WTC11 (cell line): ENCODE data around the gene TFEB. TPM values are rescaled to one million over a fixed set of nuclear protein-coding genes. Genes with fewer than 3 reads are reported as not detected.

ENCODE experiments used
- ATAC-seq: fragments of 200-7000 bp; cut with Tn5 transposase; 2 replicates; pipeline ENCODE4 v1.10.0; 2021; ENCODE audit warnings: mild to moderate bottlenecking, moderate library complexity
- CTCF ChIA-PET: fragments of 300-600 bp; sonication (Branson Sonifier 250); formaldehyde crosslinking; loops from one replicate; lab custom pipeline; 2021; ENCODE audit warnings: antibody characterized with exemption; lab: Charles Lee
- POLR2A ChIA-PET: fragments of 350-600 bp; sonication (Branson Sonifier 250); formaldehyde crosslinking; loops from one replicate; lab custom pipeline; 2021; ENCODE audit warnings: antibody characterized with exemption; lab: Charles Lee
- DNase-seq: peaks from one replicate; pipeline ENCODE4 v3.0.0; 2021; ENCODE audit warnings: low spot score
- H3K27ac Mint-ChIP-seq: 2 replicates; pipeline ENCODE4 v1.8.0; 2021; ENCODE audit warnings: mixed read lengths
- H3K27me3 Mint-ChIP-seq: 2 replicates; pipeline ENCODE4 v1.8.0; 2021; ENCODE audit warnings: low read depth, mild to moderate bottlenecking, moderate library complexity, mixed read lengths
- H3K36me3 Mint-ChIP-seq: 2 replicates; pipeline ENCODE4 v1.8.0; 2021; ENCODE audit warnings: mixed read lengths
- H3K4me1 Mint-ChIP-seq: 2 replicates; pipeline ENCODE4 v1.8.0; 2022; ENCODE audit warnings: mixed read lengths
- H3K4me3 Mint-ChIP-seq: 2 replicates; pipeline ENCODE4 v1.8.0; 2021; ENCODE audit warnings: mild to moderate bottlenecking, moderate library complexity, mixed read lengths
- H3K9me3 Mint-ChIP-seq: 2 replicates; pipeline ENCODE4 v1.8.0; 2021; ENCODE audit warnings: mixed read lengths
- E2F1 ChIP-seq: sonication (generic); formaldehyde crosslinking; IDR thresholded peaks from 2 replicates; pipeline ENCODE4 v1.8.0; 2022; ENCODE audit warnings: mild to moderate bottlenecking, missing genetic modification reagents
- FOXJ3 ChIP-seq: sonication (generic); formaldehyde crosslinking; IDR thresholded peaks from 2 replicates; pipeline ENCODE4 v1.9.0; 2021; ENCODE audit warnings: missing genetic modification reagents, mild to moderate bottlenecking, borderline replicate concordance
- JUN ChIP-seq: sonication (generic); formaldehyde crosslinking; IDR thresholded peaks from 2 replicates; pipeline ENCODE4 v1.8.0; 2023; ENCODE audit warnings: mild to moderate bottlenecking, missing genetic modification reagents
- MAX ChIP-seq: sonication (generic); formaldehyde crosslinking; IDR thresholded peaks from 2 replicates; pipeline ENCODE4 v1.8.0; 2022; ENCODE audit warnings: mild to moderate bottlenecking, missing genetic modification reagents
- NFATC4 ChIP-seq: fragments of 250-450 bp; sonication (Bioruptor Pico); IDR thresholded peaks from 2 replicates; pipeline ENCODE4 v1.9.0; 2021; ENCODE audit warnings: mild to moderate bottlenecking
- NFYB ChIP-seq: sonication (generic); formaldehyde crosslinking; conservative IDR thresholded peaks from 2 replicates; pipeline ENCODE4 v1.8.0; 2022; ENCODE audit warnings: low read depth, missing genetic modification reagents
- NR2C2 ChIP-seq: sonication (generic); formaldehyde crosslinking; IDR thresholded peaks from 2 replicates; pipeline ENCODE4 v1.8.0; 2022; ENCODE audit warnings: mild to moderate bottlenecking, missing genetic modification reagents
- STAT6 ChIP-seq: sonication (generic); formaldehyde crosslinking; conservative IDR thresholded peaks from 2 replicates; pipeline ENCODE4 v1.8.1; 2023; ENCODE audit warnings: mild to moderate bottlenecking, low read depth, missing genetic modification reagents, moderate library complexity
- TEAD4 ChIP-seq: sonication (generic); formaldehyde crosslinking; IDR thresholded peaks from 2 replicates; pipeline ENCODE4 v1.8.0; 2022; ENCODE audit warnings: mild to moderate bottlenecking, missing genetic modification reagents
- ZBTB21 ChIP-seq: sonication (generic); formaldehyde crosslinking; IDR thresholded peaks from 2 replicates; pipeline ENCODE4 v1.8.1; 2023; ENCODE audit warnings: mild to moderate bottlenecking, missing genetic modification reagents, borderline replicate concordance
- ZNF423 ChIP-seq: fragments of 250-450 bp; sonication (Bioruptor Pico); IDR thresholded peaks from 2 replicates; pipeline ENCODE4 v2.1.2; 2022; ENCODE audit warnings: mild to moderate bottlenecking, moderate library complexity
- ZNF425 ChIP-seq: fragments of 250-450 bp; sonication (Bioruptor Pico); conservative IDR thresholded peaks from 2 replicates; pipeline ENCODE4 v1.9.0; 2021; ENCODE audit warnings: mild to moderate bottlenecking
- total RNA-seq: library from RNA; stranded (reverse); gene quantifications from 3 replicates; pipeline ENCODE4 v1.2.3, GENCODE V29; 2021
- TF ChIP-seq, protein P1 (sequence below): sonication (generic); formaldehyde crosslinking; IDR thresholded peaks from 2 replicates; pipeline ENCODE4 v1.8.0; 2022; ENCODE audit warnings: mild to moderate bottlenecking, missing genetic modification reagents
- TF ChIP-seq, protein P2 (sequence below): sonication (generic); formaldehyde crosslinking; IDR thresholded peaks from 2 replicates; pipeline ENCODE4 v1.8.0; 2023; ENCODE audit warnings: mild to moderate bottlenecking, missing genetic modification reagents
- TF ChIP-seq, protein P3 (sequence below): sonication (generic); formaldehyde crosslinking; IDR thresholded peaks from 2 replicates; pipeline ENCODE4 v1.8.1; 2022; ENCODE audit warnings: low read depth, mild to moderate bottlenecking, moderate library complexity, missing genetic modification reagents, borderline replicate concordance

TFEB gene
- total RNA-seq, 1 experiment from 2014 or later: 3.9 TPM

DNA sequence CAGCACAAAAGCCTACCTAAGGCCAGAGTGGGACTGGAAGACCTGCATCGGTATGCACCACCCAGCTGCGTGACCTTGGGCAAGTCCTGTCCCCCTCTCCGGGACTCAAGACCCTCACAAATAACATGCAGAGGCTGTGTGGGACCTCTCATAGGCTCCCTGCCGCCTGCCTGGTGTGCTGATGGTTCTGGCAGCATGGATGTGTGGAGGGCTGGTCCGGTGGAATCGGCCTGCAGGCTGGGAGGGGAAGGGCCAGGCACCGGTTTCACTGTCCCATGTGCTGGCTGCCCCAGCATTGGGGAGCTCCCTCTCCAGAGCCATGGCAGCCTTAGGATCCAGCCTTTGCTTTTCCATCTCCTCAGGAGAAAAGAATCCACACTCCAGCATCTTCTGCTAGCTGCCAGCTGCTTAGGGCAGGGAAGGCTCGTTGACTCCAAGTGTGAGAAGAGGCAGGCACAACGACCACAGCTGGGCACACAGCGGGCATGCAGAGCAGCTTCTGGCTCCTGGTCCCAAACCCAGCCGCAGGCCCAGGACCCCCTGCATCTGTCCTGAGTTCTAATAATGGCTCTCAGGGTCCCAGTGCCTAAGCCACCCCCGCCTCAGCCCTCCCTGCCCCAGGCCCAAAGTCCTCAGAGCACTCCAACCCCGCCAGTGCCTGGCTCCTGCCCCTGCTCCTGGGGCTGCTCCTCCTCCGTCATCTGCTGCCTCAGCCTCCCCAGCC, 32.5 kb downstream of the TFEB start (continued):
- TF ChIP-seq E2F1 (CRISPR knock-in tag) (no peak), NFATC4 (CRISPR knock-in tag) (no peak), ZNF425 (no peak), FOXJ3 (CRISPR knock-in tag) (no peak), ZNF423 (no peak)

DNA sequence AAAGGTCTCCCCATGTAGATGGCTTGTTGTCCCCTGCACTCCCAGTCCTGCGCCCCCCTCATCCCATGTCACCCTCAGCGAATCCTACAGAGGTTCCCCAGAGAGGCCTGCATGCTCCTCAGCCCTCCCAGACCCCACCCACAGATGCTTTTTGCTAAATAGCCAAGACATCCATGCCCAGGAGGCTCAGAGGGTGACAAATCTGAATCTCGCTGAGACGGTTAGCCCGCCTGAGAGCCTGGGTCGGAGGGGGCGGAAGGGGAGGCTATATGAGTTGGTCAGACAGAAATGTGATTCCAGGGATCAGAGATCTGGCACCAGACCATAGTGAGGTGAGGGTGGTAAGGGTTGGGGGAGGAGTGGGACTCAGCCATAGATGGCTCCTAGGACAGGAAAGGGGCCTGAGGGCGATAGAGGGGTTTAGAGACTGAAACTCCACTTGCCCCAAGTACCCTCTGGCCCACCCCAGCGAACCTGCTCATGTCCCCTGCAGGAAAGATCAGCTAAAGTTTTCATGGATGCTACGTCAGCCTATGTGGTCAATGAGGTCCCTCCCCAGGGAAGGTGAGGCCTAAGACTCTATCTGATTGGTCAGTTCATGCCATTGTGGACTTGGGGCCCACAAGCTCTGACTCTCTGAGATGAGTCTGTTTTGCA, 33.2 kb downstream of the TFEB start:
- no peak overlapping the region for H3K27ac Mint-ChIP-seq
- no peaks in the 10 kb centered on the region for H3K27me3 Mint-ChIP-seq
- DNase-seq (no peak), ATAC-seq (no peak)
- CTCF ChIA-PET: interaction anchor here (0.6 to 2.2 kb wide), 2 partner anchors 14 to 390 kb away, joined by 3 to 11 read pairs; no protein-coding TSS in a partner anchor
- no peaks in the 10 kb centered on the region for H3K36me3 Mint-ChIP-seq
- TF ChIP-seq STAT6 (CRISPR knock-in tag): no peak
- no peak for TF ChIP-seq ZBTB21 (CRISPR knock-in tag)
- TF ChIP-seq, protein P1, sequence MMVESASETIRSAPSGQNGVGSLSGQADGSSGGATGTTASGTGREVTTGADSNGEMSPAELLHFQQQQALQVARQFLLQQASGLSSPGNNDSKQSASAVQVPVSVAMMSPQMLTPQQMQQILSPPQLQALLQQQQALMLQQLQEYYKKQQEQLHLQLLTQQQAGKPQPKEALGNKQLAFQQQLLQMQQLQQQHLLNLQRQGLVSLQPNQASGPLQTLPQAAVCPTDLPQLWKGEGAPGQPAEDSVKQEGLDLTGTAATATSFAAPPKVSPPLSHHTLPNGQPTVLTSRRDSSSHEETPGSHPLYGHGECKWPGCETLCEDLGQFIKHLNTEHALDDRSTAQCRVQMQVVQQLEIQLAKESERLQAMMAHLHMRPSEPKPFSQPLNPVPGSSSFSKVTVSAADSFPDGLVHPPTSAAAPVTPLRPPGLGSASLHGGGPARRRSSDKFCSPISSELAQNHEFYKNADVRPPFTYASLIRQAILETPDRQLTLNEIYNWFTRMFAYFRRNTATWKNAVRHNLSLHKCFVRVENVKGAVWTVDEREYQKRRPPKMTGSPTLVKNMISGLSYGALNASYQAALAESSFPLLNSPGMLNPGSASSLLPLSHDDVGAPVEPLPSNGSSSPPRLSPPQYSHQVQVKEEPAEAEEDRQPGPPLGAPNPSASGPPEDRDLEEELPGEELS (CRISPR knock-in tag): no peak
- no peak for TF ChIP-seq MAX
- TF ChIP-seq FOXJ3 (CRISPR knock-in tag): no peak
- no peak for TF ChIP-seq TEAD4 (CRISPR knock-in tag)
- H3K4me1 Mint-ChIP-seq: peaks cover 15% of the 10 kb centered on the region
- no peak overlapping the region for H3K4me3 Mint-ChIP-seq
- no peaks in the 10 kb centered on the region for H3K9me3 Mint-ChIP-seq
- POLR2A ChIA-PET: no interaction called here

- Mint-ChIP-seq H3K9me3 (no peaks in the 10 kb centered on the region), H3K27me3 (no peaks in the 10 kb centered on the region), H3K4me1 (peaks cover 11% of the 10 kb centered on the region), H3K36me3 (no peaks in the 10 kb centered on the region), H3K27ac (no peak overlapping the region), H3K4me3 (no peak overlapping the region)
- DNase-seq: peak; percentile 50
- CTCF ChIA-PET: interaction anchor here (0.6 to 2.2 kb wide), 26 partner anchors 11 to 493 kb away, joined by 3 to 21 read pairs (median 5); partner anchors contain the start of genes FRS3 and TOMM6
- ATAC-seq: peak; percentile 69
- TF ChIP-seq ZNF423 (peak; percentile 91), NFYB (CRISPR knock-in tag) (no peak), NR2C2 (CRISPR knock-in tag) (no peak), JUN (CRISPR knock-in tag) (no peak)
- TF ChIP-seq, protein P2, sequence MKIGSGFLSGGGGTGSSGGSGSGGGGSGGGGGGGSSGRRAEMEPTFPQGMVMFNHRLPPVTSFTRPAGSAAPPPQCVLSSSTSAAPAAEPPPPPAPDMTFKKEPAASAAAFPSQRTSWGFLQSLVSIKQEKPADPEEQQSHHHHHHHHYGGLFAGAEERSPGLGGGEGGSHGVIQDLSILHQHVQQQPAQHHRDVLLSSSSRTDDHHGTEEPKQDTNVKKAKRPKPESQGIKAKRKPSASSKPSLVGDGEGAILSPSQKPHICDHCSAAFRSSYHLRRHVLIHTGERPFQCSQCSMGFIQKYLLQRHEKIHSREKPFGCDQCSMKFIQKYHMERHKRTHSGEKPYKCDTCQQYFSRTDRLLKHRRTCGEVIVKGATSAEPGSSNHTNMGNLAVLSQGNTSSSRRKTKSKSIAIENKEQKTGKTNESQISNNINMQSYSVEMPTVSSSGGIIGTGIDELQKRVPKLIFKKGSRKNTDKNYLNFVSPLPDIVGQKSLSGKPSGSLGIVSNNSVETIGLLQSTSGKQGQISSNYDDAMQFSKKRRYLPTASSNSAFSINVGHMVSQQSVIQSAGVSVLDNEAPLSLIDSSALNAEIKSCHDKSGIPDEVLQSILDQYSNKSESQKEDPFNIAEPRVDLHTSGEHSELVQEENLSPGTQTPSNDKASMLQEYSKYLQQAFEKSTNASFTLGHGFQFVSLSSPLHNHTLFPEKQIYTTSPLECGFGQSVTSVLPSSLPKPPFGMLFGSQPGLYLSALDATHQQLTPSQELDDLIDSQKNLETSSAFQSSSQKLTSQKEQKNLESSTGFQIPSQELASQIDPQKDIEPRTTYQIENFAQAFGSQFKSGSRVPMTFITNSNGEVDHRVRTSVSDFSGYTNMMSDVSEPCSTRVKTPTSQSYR (CRISPR knock-in tag): no peak
- TF ChIP-seq, protein P3, sequence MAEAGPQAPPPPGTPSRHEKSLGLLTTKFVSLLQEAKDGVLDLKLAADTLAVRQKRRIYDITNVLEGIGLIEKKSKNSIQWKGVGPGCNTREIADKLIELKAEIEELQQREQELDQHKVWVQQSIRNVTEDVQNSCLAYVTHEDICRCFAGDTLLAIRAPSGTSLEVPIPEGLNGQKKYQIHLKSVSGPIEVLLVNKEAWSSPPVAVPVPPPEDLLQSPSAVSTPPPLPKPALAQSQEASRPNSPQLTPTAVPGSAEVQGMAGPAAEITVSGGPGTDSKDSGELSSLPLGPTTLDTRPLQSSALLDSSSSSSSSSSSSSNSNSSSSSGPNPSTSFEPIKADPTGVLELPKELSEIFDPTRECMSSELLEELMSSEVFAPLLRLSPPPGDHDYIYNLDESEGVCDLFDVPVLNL (CRISPR knock-in tag): no peak
- POLR2A ChIA-PET: interaction anchor here (0.7 kb wide), 1 partner anchor 258 kb away, joined by 3 read pairs; no protein-coding TSS in a partner anchor
Observed at GRCh38 chr6:41700463-41701347, 34.7 kb downstream of the TFEB start.
